ENCODE measurements around the gene LDHD. TPM values are rescaled to one million over a fixed set of nuclear protein-coding genes. Genes with fewer than 3 reads are reported as not detected.

The LDHD gene
- total RNA-seq, 1 donor from 2014 or later, result 0.89 TPM

- peaks cover 38% of the 10 kb centered on the region for H3K4me1 Mint-ChIP-seq (ENCODE audit: low read depth)
- peaks cover 2% of the 10 kb centered on the region for H3K36me3 Mint-ChIP-seq (ENCODE audit: insufficient read depth)
- TF ChIP-seq CTCF (IDR thresholded peaks at IDR 0.05; ENCODE audit: unreplicated experiment), result no peak
- H3K4me3 Mint-ChIP-seq (ENCODE audit: low read depth), result no peak overlapping the region
- no peak overlapping the region for H3K27ac Mint-ChIP-seq
- no peaks in the 10 kb centered on the region for H3K9me3 Mint-ChIP-seq (ENCODE audit: low read depth)
- DNase-seq (ENCODE audit: low spot score, unreplicated experiment), result no peak
- no peaks in the 10 kb centered on the region for H3K27me3 Mint-ChIP-seq
Observed at GRCh38 chr16:75086281-75086680, 30.3 kb downstream of the LDHD start.

- peak overlapping the region; percentile 76 for H3K27ac Mint-ChIP-seq
- TF ChIP-seq CTCF (IDR thresholded peaks at IDR 0.05; ENCODE audit: unreplicated experiment), result no peak
- H3K36me3 Mint-ChIP-seq (ENCODE audit: insufficient read depth), result peaks cover 2% of the 10 kb centered on the region
- peaks cover 38% of the 10 kb centered on the region for H3K4me1 Mint-ChIP-seq (ENCODE audit: low read depth)
- no peak for DNase-seq (ENCODE audit: low spot score, unreplicated experiment)
- H3K4me3 Mint-ChIP-seq (ENCODE audit: low read depth), result no peak overlapping the region
- no peaks in the 10 kb centered on the region for H3K27me3 Mint-ChIP-seq
- H3K9me3 Mint-ChIP-seq (ENCODE audit: low read depth), result no peaks in the 10 kb centered on the region
Observed at GRCh38 chr16:75085556-75085955, 31.0 kb downstream of the LDHD start.

- H3K9me3 Mint-ChIP-seq (ENCODE audit: low read depth), result no peaks in the 10 kb centered on the region
- peak overlapping the region; percentile 56 for H3K27ac Mint-ChIP-seq
- H3K27me3 Mint-ChIP-seq, result no peaks in the 10 kb centered on the region
- peaks cover 2% of the 10 kb centered on the region for H3K36me3 Mint-ChIP-seq (ENCODE audit: insufficient read depth)
- H3K4me3 Mint-ChIP-seq (ENCODE audit: low read depth), result no peak overlapping the region
- TF ChIP-seq CTCF (IDR thresholded peaks at IDR 0.05; ENCODE audit: unreplicated experiment), result no peak
- DNase-seq (ENCODE audit: low spot score, unreplicated experiment), result no peak
- peaks cover 38% of the 10 kb centered on the region for H3K4me1 Mint-ChIP-seq (ENCODE audit: low read depth)
Observed at GRCh38 chr16:75083813-75084212, 32.8 kb downstream of the LDHD start.

GRCh38 chr16:75081179-75081859, 35.3 kb downstream of the LDHD start:
- no peak overlapping the region for H3K4me3 Mint-ChIP-seq (ENCODE audit: low read depth)
- DNase-seq (ENCODE audit: low spot score, unreplicated experiment), result no peak
- H3K27ac Mint-ChIP-seq, result no peak overlapping the region
- no peaks in the 10 kb centered on the region for H3K27me3 Mint-ChIP-seq
- no peak for TF ChIP-seq CTCF (IDR thresholded peaks at IDR 0.05; ENCODE audit: unreplicated experiment)
- H3K9me3 Mint-ChIP-seq (ENCODE audit: low read depth), result no peaks in the 10 kb centered on the region
- peaks cover 6% of the 10 kb centered on the region for H3K36me3 Mint-ChIP-seq (ENCODE audit: insufficient read depth)
- peaks cover 30% of the 10 kb centered on the region for H3K4me1 Mint-ChIP-seq (ENCODE audit: low read depth)

- H3K27me3 Mint-ChIP-seq, result no peaks in the 10 kb centered on the region
- peaks cover 4% of the 10 kb centered on the region for H3K36me3 Mint-ChIP-seq (ENCODE audit: insufficient read depth)
- TF ChIP-seq CTCF (IDR thresholded peaks at IDR 0.05; ENCODE audit: unreplicated experiment), result no peak
- no peak for DNase-seq (ENCODE audit: low spot score, unreplicated experiment)
- H3K9me3 Mint-ChIP-seq (ENCODE audit: low read depth), result no peaks in the 10 kb centered on the region
- H3K27ac Mint-ChIP-seq, result no peak overlapping the region
- no peak overlapping the region for H3K4me3 Mint-ChIP-seq (ENCODE audit: low read depth)
- H3K4me1 Mint-ChIP-seq (ENCODE audit: low read depth), result peaks cover 29% of the 10 kb centered on the region
Observed at GRCh38 chr16:75080205-75081029, 36.2 kb downstream of the LDHD start.

All from progenitor cell of endocrine pancreas (in vitro differentiated cells).